Measurements from ENCODE around the gene EPHA2.

- TF ChIP-seq, protein P1, sequence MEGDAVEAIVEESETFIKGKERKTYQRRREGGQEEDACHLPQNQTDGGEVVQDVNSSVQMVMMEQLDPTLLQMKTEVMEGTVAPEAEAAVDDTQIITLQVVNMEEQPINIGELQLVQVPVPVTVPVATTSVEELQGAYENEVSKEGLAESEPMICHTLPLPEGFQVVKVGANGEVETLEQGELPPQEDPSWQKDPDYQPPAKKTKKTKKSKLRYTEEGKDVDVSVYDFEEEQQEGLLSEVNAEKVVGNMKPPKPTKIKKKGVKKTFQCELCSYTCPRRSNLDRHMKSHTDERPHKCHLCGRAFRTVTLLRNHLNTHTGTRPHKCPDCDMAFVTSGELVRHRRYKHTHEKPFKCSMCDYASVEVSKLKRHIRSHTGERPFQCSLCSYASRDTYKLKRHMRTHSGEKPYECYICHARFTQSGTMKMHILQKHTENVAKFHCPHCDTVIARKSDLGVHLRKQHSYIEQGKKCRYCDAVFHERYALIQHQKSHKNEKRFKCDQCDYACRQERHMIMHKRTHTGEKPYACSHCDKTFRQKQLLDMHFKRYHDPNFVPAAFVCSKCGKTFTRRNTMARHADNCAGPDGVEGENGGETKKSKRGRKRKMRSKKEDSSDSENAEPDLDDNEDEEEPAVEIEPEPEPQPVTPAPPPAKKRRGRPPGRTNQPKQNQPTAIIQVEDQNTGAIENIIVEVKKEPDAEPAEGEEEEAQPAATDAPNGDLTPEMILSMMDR (IDR thresholded peaks at IDR 0.05; ENCODE audit: extremely low read depth in 1 of 2, insufficient read depth in 1 of 2, low read depth in 1 of 2, low read length in 2 of 2), result no peak
- TF ChIP-seq POLR2A (IDR thresholded peaks at IDR 0.05; ENCODE audit: low read depth, low read length) (no peak), MYC (IDR thresholded peaks at IDR 0.05; ENCODE audit: low read depth, low read length) (no peak), FOS (IDR thresholded peaks at IDR 0.05; ENCODE audit: borderline replicate concordance, insufficient read depth, low read length) (no peak), POLR2AphosphoS5 (IDR thresholded peaks at IDR 0.05; ENCODE audit: insufficient read depth, low read depth, low read length) (no peak)
- TF ChIP-seq, protein P2, sequence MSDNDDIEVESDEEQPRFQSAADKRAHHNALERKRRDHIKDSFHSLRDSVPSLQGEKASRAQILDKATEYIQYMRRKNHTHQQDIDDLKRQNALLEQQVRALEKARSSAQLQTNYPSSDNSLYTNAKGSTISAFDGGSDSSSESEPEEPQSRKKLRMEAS (IDR thresholded peaks at IDR 0.05; ENCODE audit: insufficient read depth, insufficient read length), result no peak
These were observed 39.6 kb upstream of the EPHA2 start for GRCh38 chr1:16195518-16195905.

All from endothelial cell of umbilical vein (primary cell).